ENCODE measurements around the gene EXOSC9. TPM values are rescaled to one million over a fixed set of nuclear protein-coding genes. Genes with fewer than 3 reads are reported as not detected.

The EXOSC9 gene
- total RNA-seq, 1 donor from 2014 or later, result 33.5 TPM

GRCh38 chr4:121824171-121824527 is 23.0 kb downstream of the EXOSC9 start:
- H3K27me3 Mint-ChIP-seq (ENCODE audit: low read depth), result no peaks in the 10 kb centered on the region
- H3K4me1 Mint-ChIP-seq, result peaks cover 12% of the 10 kb centered on the region
- DNase-seq (ENCODE audit: low spot score in 2 of 2, unreplicated experiment in 2 of 2), result no peak
- TF ChIP-seq, protein P1, sequence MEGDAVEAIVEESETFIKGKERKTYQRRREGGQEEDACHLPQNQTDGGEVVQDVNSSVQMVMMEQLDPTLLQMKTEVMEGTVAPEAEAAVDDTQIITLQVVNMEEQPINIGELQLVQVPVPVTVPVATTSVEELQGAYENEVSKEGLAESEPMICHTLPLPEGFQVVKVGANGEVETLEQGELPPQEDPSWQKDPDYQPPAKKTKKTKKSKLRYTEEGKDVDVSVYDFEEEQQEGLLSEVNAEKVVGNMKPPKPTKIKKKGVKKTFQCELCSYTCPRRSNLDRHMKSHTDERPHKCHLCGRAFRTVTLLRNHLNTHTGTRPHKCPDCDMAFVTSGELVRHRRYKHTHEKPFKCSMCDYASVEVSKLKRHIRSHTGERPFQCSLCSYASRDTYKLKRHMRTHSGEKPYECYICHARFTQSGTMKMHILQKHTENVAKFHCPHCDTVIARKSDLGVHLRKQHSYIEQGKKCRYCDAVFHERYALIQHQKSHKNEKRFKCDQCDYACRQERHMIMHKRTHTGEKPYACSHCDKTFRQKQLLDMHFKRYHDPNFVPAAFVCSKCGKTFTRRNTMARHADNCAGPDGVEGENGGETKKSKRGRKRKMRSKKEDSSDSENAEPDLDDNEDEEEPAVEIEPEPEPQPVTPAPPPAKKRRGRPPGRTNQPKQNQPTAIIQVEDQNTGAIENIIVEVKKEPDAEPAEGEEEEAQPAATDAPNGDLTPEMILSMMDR (IDR thresholded peaks at IDR 0.05; ENCODE audit: unreplicated experiment), result no peak
- no peaks in the 10 kb centered on the region for H3K9me3 Mint-ChIP-seq
- peak overlapping the region; percentile 96 for H3K27ac Mint-ChIP-seq
- H3K36me3 Mint-ChIP-seq, result no peaks in the 10 kb centered on the region
- H3K4me3 Mint-ChIP-seq, result peak overlapping the region; percentile 95

- no peaks in the 10 kb centered on the region for H3K9me3 Mint-ChIP-seq
- H3K36me3 Mint-ChIP-seq, result no peaks in the 10 kb centered on the region
- no peak for DNase-seq (ENCODE audit: low spot score in 2 of 2, unreplicated experiment in 2 of 2)
- H3K4me3 Mint-ChIP-seq, result peak overlapping the region; percentile 6
- TF ChIP-seq, protein P1 (IDR thresholded peaks at IDR 0.05; ENCODE audit: unreplicated experiment), result no peak
- no peaks in the 10 kb centered on the region for H3K27me3 Mint-ChIP-seq (ENCODE audit: low read depth)
- H3K27ac Mint-ChIP-seq, result no peak overlapping the region
- H3K4me1 Mint-ChIP-seq, result peaks cover 12% of the 10 kb centered on the region
Measured at GRCh38 chr4:121824950-121825349, 23.8 kb downstream of the EXOSC9 start.

DNA sequence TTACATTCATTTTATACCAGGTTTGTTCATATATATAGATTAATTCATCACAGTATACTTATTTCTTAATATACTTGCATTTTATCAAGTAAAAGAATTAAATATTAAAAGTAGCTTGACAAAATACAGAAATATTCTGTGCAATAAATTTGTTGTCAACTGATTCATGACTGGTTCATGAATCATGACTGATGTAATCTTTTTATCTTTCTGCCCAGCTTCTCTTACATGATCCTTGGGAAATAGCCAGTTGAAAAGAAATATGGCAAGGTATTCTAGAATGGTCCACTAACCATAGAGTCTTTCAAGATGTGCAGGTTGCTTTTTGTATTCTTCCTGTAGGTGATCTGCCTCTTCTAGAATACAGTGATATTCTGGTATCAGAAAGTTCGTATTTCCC is 26.7 kb downstream of the EXOSC9 start:
- no peaks in the 10 kb centered on the region for H3K9me3 Mint-ChIP-seq
- peaks cover 2% of the 10 kb centered on the region for H3K4me1 Mint-ChIP-seq
- TF ChIP-seq, protein P1 (IDR thresholded peaks at IDR 0.05; ENCODE audit: unreplicated experiment), result no peak

GRCh38 chr4:121829511-121829910 is 28.4 kb downstream of the EXOSC9 start:
- no peak for DNase-seq (ENCODE audit: low spot score in 2 of 2, unreplicated experiment in 2 of 2)
- Mint-ChIP-seq H3K27ac (no peak overlapping the region), H3K27me3 (ENCODE audit: low read depth) (no peaks in the 10 kb centered on the region), H3K4me1 (no peaks in the 10 kb centered on the region), H3K9me3 (no peaks in the 10 kb centered on the region), H3K36me3 (no peaks in the 10 kb centered on the region), H3K4me3 (no peak overlapping the region)
- TF ChIP-seq, protein P1 (IDR thresholded peaks at IDR 0.05; ENCODE audit: unreplicated experiment), result no peak

More for the DNA sequence above, 26.7 kb downstream of the EXOSC9 start:
- H3K4me3 Mint-ChIP-seq, result no peak overlapping the region
- no peaks in the 10 kb centered on the region for H3K36me3 Mint-ChIP-seq
- no peak overlapping the region for H3K27ac Mint-ChIP-seq
- H3K27me3 Mint-ChIP-seq (ENCODE audit: low read depth), result no peaks in the 10 kb centered on the region
- DNase-seq (ENCODE audit: low spot score in 2 of 2, unreplicated experiment in 2 of 2), result no peak

DNA sequence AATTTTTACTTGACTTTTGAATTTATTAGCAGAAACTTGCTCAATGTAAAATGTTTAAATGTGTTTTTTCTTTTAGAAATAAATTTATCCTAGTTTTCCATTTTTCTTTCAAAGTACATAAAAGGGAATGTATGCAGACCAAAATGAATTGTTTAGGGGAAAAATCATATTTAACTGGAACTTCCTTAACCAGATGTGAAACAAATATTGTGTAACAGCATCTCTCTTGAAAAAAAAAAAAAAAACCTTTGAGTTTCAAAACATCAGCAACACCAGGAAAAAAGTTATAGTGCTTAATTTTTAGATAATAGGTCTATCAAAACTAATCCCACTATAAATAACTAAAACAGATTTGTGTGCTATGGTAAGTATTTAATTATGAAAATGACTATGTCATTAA is 37.0 kb downstream of the EXOSC9 start:
- Mint-ChIP-seq H3K4me1 (no peaks in the 10 kb centered on the region), H3K27me3 (ENCODE audit: low read depth) (no peaks in the 10 kb centered on the region), H3K9me3 (peaks cover 2% of the 10 kb centered on the region), H3K36me3 (peaks cover 22% of the 10 kb centered on the region), H3K4me3 (no peak overlapping the region), H3K27ac (no peak overlapping the region)
- DNase-seq (ENCODE audit: low spot score in 2 of 2, unreplicated experiment in 2 of 2), result no peak
- TF ChIP-seq, protein P1 (IDR thresholded peaks at IDR 0.05; ENCODE audit: unreplicated experiment), result no peak

DNA sequence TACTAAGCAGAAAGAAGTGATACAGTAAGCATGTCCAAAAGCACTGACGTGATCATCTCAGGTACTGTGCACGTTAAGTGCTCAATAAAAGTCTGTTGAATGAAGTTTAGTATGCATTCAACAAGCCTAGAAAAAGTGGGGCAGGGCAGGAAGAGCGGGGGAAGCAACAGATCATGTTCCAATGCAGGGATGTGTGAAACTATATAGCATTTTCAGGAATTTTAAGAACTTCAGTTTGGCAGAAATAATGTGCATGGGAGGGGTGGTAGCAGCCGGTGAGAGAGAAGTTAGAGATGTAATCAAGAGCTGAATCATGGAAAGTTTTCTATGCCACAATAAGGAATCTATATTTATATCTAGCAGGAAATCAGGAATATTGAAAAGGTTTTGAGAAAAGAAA is 41.7 kb downstream of the EXOSC9 start:
- no peak overlapping the region for H3K4me3 Mint-ChIP-seq
- TF ChIP-seq, protein P1 (IDR thresholded peaks at IDR 0.05; ENCODE audit: unreplicated experiment), result no peak
- H3K36me3 Mint-ChIP-seq, result peaks cover 31% of the 10 kb centered on the region
- DNase-seq (ENCODE audit: low spot score in 2 of 2, unreplicated experiment in 2 of 2), result no peak
- H3K4me1 Mint-ChIP-seq, result no peaks in the 10 kb centered on the region
- no peak overlapping the region for H3K27ac Mint-ChIP-seq
- H3K9me3 Mint-ChIP-seq, result no peaks in the 10 kb centered on the region
- H3K27me3 Mint-ChIP-seq (ENCODE audit: low read depth), result no peaks in the 10 kb centered on the region

All from mesothelial cell of epicardium (in vitro differentiated cells).